ENCODE measurements around the gene ENDOD1.

DNA sequence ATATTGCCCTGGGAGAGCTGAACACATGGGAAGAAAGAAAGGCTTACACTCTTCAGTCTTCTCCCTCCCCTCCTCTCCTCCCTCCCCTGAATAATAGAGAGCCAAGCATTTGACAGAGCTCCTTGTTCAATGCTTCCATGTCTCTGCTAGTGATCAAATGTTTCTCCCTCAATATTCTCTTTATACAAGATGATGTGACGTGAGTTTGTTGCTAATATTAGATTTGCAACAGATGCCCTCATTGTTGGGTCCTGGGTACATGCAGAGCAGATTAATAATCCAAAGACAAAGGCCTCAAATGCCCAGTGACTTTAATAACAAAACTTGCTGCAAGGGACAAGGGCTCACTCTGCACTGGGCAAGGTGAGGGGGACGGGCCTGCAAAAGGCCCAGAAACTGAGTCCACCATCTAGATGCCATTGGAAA, 7.1 kb upstream of the ENDOD1 start:
- TF ChIP-seq, protein P1, sequence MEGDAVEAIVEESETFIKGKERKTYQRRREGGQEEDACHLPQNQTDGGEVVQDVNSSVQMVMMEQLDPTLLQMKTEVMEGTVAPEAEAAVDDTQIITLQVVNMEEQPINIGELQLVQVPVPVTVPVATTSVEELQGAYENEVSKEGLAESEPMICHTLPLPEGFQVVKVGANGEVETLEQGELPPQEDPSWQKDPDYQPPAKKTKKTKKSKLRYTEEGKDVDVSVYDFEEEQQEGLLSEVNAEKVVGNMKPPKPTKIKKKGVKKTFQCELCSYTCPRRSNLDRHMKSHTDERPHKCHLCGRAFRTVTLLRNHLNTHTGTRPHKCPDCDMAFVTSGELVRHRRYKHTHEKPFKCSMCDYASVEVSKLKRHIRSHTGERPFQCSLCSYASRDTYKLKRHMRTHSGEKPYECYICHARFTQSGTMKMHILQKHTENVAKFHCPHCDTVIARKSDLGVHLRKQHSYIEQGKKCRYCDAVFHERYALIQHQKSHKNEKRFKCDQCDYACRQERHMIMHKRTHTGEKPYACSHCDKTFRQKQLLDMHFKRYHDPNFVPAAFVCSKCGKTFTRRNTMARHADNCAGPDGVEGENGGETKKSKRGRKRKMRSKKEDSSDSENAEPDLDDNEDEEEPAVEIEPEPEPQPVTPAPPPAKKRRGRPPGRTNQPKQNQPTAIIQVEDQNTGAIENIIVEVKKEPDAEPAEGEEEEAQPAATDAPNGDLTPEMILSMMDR (IDR thresholded peaks at IDR 0.05): no peak
- TF ChIP-seq EZH2 (IDR thresholded peaks at IDR 0.05; ENCODE audit: borderline replicate concordance, insufficient read depth, low read depth, low read length, poor library complexity, severe bottlenecking): no peak

Data from B cell (primary cell).